NCI-H128 (cell line): ENCODE data around the gene ATG4B.
A peak's percentile ranks its signal among the peaks of the same experiment; 100 is the strongest.
"Not testable (repeated sequence)": the region's sequence is repeated elsewhere in the genome, so short reads cannot be mapped to it uniquely, and the experiment has no call there.

Experiments used
- DNase-seq: peaks from one replicate; lab custom pipeline; 2025; ENCODE audit not compliant: unreplicated experiment; lab: John Stamatoyannopoulos, UW

Gene ATG4B

GRCh38 chr2:241637018-241637794 is at the start of gene ATG4B, which contains the start of gene THAP4:
TSS of gene ATG4B (plus strand) at chr2:241637693. CDS start at chr2:241637715, 22 bp downstream.
TSS of gene THAP4 (minus strand) at chr2:241637158. CDS start at chr2:241637017, 141 bp downstream.
- peak; percentile 24 for DNase-seq

- not testable (repeated sequence) for DNase-seq
These were observed 47.6 kb upstream of the ATG4B start for GRCh38 chr2:241589863-241590262.

GRCh38 chr2:241590496-241591455 is 46.7 kb upstream of the ATG4B start:
- not testable (repeated sequence) for DNase-seq

- DNase-seq = no peak
These were observed 45.2 kb upstream of the ATG4B start for GRCh38 chr2:241592126-241592845.

- no peak for DNase-seq
These were observed 44.2 kb upstream of the ATG4B start for GRCh38 chr2:241593271-241593670.

- no peak for DNase-seq
These were observed 41.8 kb upstream of the ATG4B start for GRCh38 chr2:241595600-241596140.

GRCh38 chr2:241597561-241597960 is 39.9 kb upstream of the ATG4B start:
- no peak for DNase-seq

- no peak for DNase-seq
These were observed 39.4 kb upstream of the ATG4B start for GRCh38 chr2:241598061-241598460.

- peak; percentile 13 for DNase-seq
These were observed 39.0 kb upstream of the ATG4B start for GRCh38 chr2:241598487-241598886.

- DNase-seq = no peak
These were observed 37.9 kb upstream of the ATG4B start for GRCh38 chr2:241599615-241600014.

GRCh38 chr2:241601841-241602240 is 35.7 kb upstream of the ATG4B start:
- no peak for DNase-seq

- no peak for DNase-seq
These were observed 34.8 kb upstream of the ATG4B start for GRCh38 chr2:241602720-241603119.

- no peak for DNase-seq
These were observed 33.8 kb upstream of the ATG4B start for GRCh38 chr2:241603686-241604085.

GRCh38 chr2:241606186-241606585 is 31.3 kb upstream of the ATG4B start:
- DNase-seq = no peak

GRCh38 chr2:241607162-241607885 is 30.2 kb upstream of the ATG4B start:
- DNase-seq = no peak

- no peak for DNase-seq
These were observed 28.6 kb upstream of the ATG4B start for GRCh38 chr2:241608881-241609280.

GRCh38 chr2:241609859-241610793 is 27.4 kb upstream of the ATG4B start:
- DNase-seq = peak; percentile 44

GRCh38 chr2:241611062-241611461 is 26.4 kb upstream of the ATG4B start:
- DNase-seq = no peak
